H1 (cell line): Measurements from ENCODE around the gene GALNT12. TPM values are rescaled to one million over a fixed set of nuclear protein-coding genes. Genes with fewer than 3 reads are reported as not detected.
A peak's percentile ranks its signal among the peaks of the same experiment; 100 is the strongest.

ENCODE experiments used
- CTCF ChIA-PET: fragments of 300-600 bp; sonication (Branson Sonifier 250); formaldehyde crosslinking; loops from one replicate; lab custom pipeline; 2021; ENCODE audit not compliant: partially characterized antibody; lab: Charles Lee
- POLR2A ChIA-PET: fragments of 300-600 bp; sonication (Branson Sonifier 250); formaldehyde crosslinking; loops from one replicate; lab custom pipeline; 2021; ENCODE audit warnings: inconsistent platforms; ENCODE audit not compliant: partially characterized antibody; lab: Charles Lee
- DNase-seq, 2 experiments: peaks; one replicate each; pipeline versions ENCODE4 v3.0.0 to v3.0.0-alpha.2; 2010 to 2022; ENCODE audit warnings: low spot score in 2 of 2, low read depth in 1 of 2, mixed read lengths in 1 of 2
- FAIRE-seq: peaks from 2 replicates; lab custom pipeline; 2011; peaks lifted over from hg19 to GRCh38; lab: Jason Lieb, UNC
- H2AFZ ChIP-seq: 2 replicates; pipeline ENCODE4 v1.8.1; 2012; ENCODE audit warnings: low read length, inconsistent platforms
- H2AK5ac ChIP-seq: 2 replicates; pipeline ENCODE4 v1.6.1; 2013; ENCODE audit warnings: low read depth, low read length
- H2BK120ac ChIP-seq: replicated peaks from 2 replicates; pipeline ENCODE3; 2013; ENCODE audit warnings: low read depth, low read length, inconsistent platforms
- H2BK12ac ChIP-seq: 2 replicates; pipeline ENCODE4 v1.6.1; 2013; ENCODE audit warnings: low read depth, low read length
- H2BK15ac ChIP-seq: 2 replicates; pipeline ENCODE4 v1.6.1; 2013; ENCODE audit warnings: low read length
- H2BK20ac ChIP-seq: 2 replicates; pipeline ENCODE4 v1.6.1; 2013; ENCODE audit warnings: low read length
- H2BK5ac ChIP-seq: 2 replicates; pipeline ENCODE4 v1.6.1; 2013; ENCODE audit warnings: low read depth, low read length
- H3K14ac ChIP-seq: 2 replicates; pipeline ENCODE4 v1.6.1; 2013; ENCODE audit warnings: inconsistent platforms; ENCODE audit not compliant: insufficient read length
- H3K18ac ChIP-seq: 2 replicates; pipeline ENCODE4 v1.6.1; 2013; ENCODE audit warnings: low read length; ENCODE audit errors: extremely low read depth
- H3K23ac ChIP-seq: 2 replicates; pipeline ENCODE4 v1.6.1; 2013; ENCODE audit warnings: inconsistent platforms; ENCODE audit not compliant: insufficient read length
- H3K23me2 ChIP-seq: 2 replicates; pipeline ENCODE4 v1.6.1; 2013; ENCODE audit warnings: low read depth, low read length
- H3K27ac ChIP-seq: 2 replicates; pipeline ENCODE4 v1.6.1; 2011; ENCODE audit warnings: low read depth, low read length, inconsistent platforms
- H3K27me3 ChIP-seq, 4 experiments: replicated peaks in 1 of 4; 1 replicate in 1 of 4; 2 replicates in 3 of 4; pipeline versions ENCODE4 v1.6.1 to v1.8.1; 2011 to 2013; ENCODE audit warnings: low read length in 3 of 4, mild to moderate bottlenecking in 3 of 4, inconsistent platforms in 2 of 4, mixed read lengths in 2 of 4, moderate library complexity in 1 of 4; ENCODE audit not compliant: control insufficient read depth in 3 of 4, insufficient read depth in 3 of 4; ENCODE audit errors: extremely low read depth in 1 of 4
- H3K36me3 ChIP-seq, 4 experiments: 2 replicates each; pipeline versions ENCODE4 v1.6.1 to v1.8.1; 2011 to 2013; ENCODE audit warnings: mild to moderate bottlenecking in 4 of 4, low read length in 3 of 4, moderate library complexity in 2 of 4, control low read depth in 1 of 4, inconsistent platforms in 1 of 4; ENCODE audit not compliant: insufficient read depth in 4 of 4, control insufficient read depth in 2 of 4
- H3K4ac ChIP-seq: replicated peaks from 2 replicates; pipeline ENCODE3; 2013; ENCODE audit warnings: low read length, low read depth, mixed read lengths, inconsistent platforms; ENCODE audit not compliant: insufficient read length
- H3K4me1 ChIP-seq, 4 experiments: replicated peaks in 1 of 4; 1 replicate in 1 of 4; 2 replicates in 3 of 4; pipeline versions ENCODE4 v1.6.1 to v1.8.1; 2011 to 2013; ENCODE audit warnings: low read length in 3 of 4, inconsistent platforms in 2 of 4, mixed read lengths in 1 of 4; ENCODE audit not compliant: insufficient read depth in 4 of 4, control insufficient read depth in 3 of 4
- H3K4me2 ChIP-seq, 2 experiments: 2 replicates each; pipeline versions ENCODE4 v1.6.1 to v1.8.1; 2011 to 2013; ENCODE audit warnings: low read depth in 2 of 2, low read length in 2 of 2, control low read depth in 1 of 2, inconsistent platforms in 1 of 2, mild to moderate bottlenecking in 1 of 2; ENCODE audit not compliant: insufficient read depth in 1 of 2
- H3K4me3 ChIP-seq, 4 experiments: fragments of 200-600, 300-600 bp in 1 of 4; sonication (generic), shearing (Covaris generic), sonication (Bioruptor Twin) in 1 of 4; 2 replicates each; pipeline versions ENCODE4 v1.5.1 to v1.8.1; 2011 to 2016; ENCODE audit warnings: low read length in 4 of 4, low read depth in 3 of 4, control low read depth in 2 of 4, inconsistent platforms in 2 of 4, mild to moderate bottlenecking in 2 of 4, mixed read lengths in 1 of 4, moderate library complexity in 1 of 4; ENCODE audit not compliant: insufficient read depth in 2 of 4; ENCODE audit errors: extremely low read depth in 1 of 4
- H3K56ac ChIP-seq: replicated peaks from 2 replicates; pipeline ENCODE3; 2013; ENCODE audit warnings: low read depth, mild to moderate bottlenecking, mixed read lengths, low read length, inconsistent platforms; ENCODE audit not compliant: insufficient read length
- H3K79me1 ChIP-seq: 2 replicates; pipeline ENCODE4 v1.6.1; 2013; ENCODE audit warnings: low read depth, low read length, control low read depth
- H3K79me2 ChIP-seq, 2 experiments: 2 replicates each; pipeline versions ENCODE4 v1.6.1 to v1.8.1; 2012 to 2013; ENCODE audit warnings: low read length in 2 of 2, mild to moderate bottlenecking in 2 of 2, inconsistent platforms in 1 of 2; ENCODE audit not compliant: insufficient read depth in 2 of 2, control insufficient read depth in 1 of 2
- H3K9ac ChIP-seq, 4 experiments: replicated peaks in 1 of 4; 1 replicate in 1 of 4; 2 replicates in 3 of 4; pipeline versions ENCODE4 v1.6.1 to v1.8.1; 2011 to 2013; ENCODE audit warnings: low read depth in 3 of 4, low read length in 3 of 4, control low read depth in 2 of 4, mild to moderate bottlenecking in 2 of 4, moderate library complexity in 2 of 4, inconsistent platforms in 1 of 4; ENCODE audit errors: extremely low read depth in 1 of 4
- H3K9me3 ChIP-seq, 2 experiments: 2 replicates each; pipeline versions ENCODE4 v1.6.1 to v1.8.1; 2012 to 2013; ENCODE audit warnings: mild to moderate bottlenecking in 2 of 2, moderate library complexity in 2 of 2, control low read depth in 1 of 2, inconsistent platforms in 1 of 2, low read depth in 1 of 2, low read length in 1 of 2, mixed read lengths in 1 of 2; ENCODE audit not compliant: insufficient read depth in 2 of 2
- H4K20me1 ChIP-seq, 2 experiments: replicated peaks in 1 of 2; 2 replicates each; pipeline versions ENCODE3 to v1.8.1; 2011 to 2013; ENCODE audit warnings: inconsistent platforms in 2 of 2, low read length in 2 of 2, mild to moderate bottlenecking in 1 of 2; ENCODE audit not compliant: insufficient read depth in 2 of 2, control insufficient read depth in 1 of 2
- H4K5ac ChIP-seq: 2 replicates; pipeline ENCODE4 v1.6.1; 2013; ENCODE audit warnings: low read length, low read depth, mixed read lengths, inconsistent platforms; ENCODE audit not compliant: insufficient read length
- H4K8ac ChIP-seq: 2 replicates; pipeline ENCODE4 v1.8.0; 2013; ENCODE audit warnings: mild to moderate bottlenecking, moderate library complexity, low read length, inconsistent platforms; ENCODE audit not compliant: insufficient read depth; ENCODE audit errors: extremely low read depth
- H4K91ac ChIP-seq: replicated peaks from 2 replicates; pipeline ENCODE3; 2013; ENCODE audit warnings: low read length, mixed read lengths, inconsistent platforms; ENCODE audit not compliant: insufficient read length
- RAD21 ChIP-seq, 2 experiments: IDR thresholded peaks in 1 of 2; conservative IDR thresholded peaks in 1 of 2; 2 replicates each; pipeline ENCODE4 v1.6.1; 2011; ENCODE audit warnings: low read depth in 2 of 2, low read length in 2 of 2, improper control_type of control experiment in 1 of 2, inconsistent platforms in 1 of 2, mild to moderate bottlenecking in 1 of 2, moderate library complexity in 1 of 2
- RXRA ChIP-seq: IDR thresholded peaks from 2 replicates; pipeline ENCODE4 v1.6.1; 2011; ENCODE audit warnings: low read depth, mild to moderate bottlenecking, low read length, moderate library complexity; ENCODE audit not compliant: insufficient read depth
- TEAD4 ChIP-seq: IDR thresholded peaks from 2 replicates; pipeline ENCODE4 v1.6.1; 2012; ENCODE audit warnings: low read depth, low read length, inconsistent platforms, mixed read lengths
- WGBS, 2 experiments: shearing (Covaris generic) in 1 of 2; methylation state at CpG; one replicate each; pipeline versions ENCODE4 v1.1.6 to v1.1.7; 2013 to 2015; ENCODE audit warnings: low lambda C conversion rate in 2 of 2, mixed read lengths in 2 of 2, inconsistent platforms in 1 of 2, low coverage in 1 of 2, missing lambda C conversion rate in 1 of 2; ENCODE audit not compliant: insufficient replicate concordance in 2 of 2, insufficient coverage in 1 of 2, insufficient read length in 1 of 2; ENCODE audit errors: extremely low coverage in 1 of 2, missing lambda C conversion rate in 1 of 2; 5-methylcytosine and 5-hydroxymethylcytosine counted together
- polyA plus RNA-seq, 7 experiments: library from polyadenylated mRNA; depleted of rRNA in 3 of 7; stranded (reverse) in 5 of 7; unstranded in 2 of 7; fragments of >200 nt in 5 of 7; fragments of 200-250 nt in 2 of 7; gene quantifications; 1 replicate in 5 of 7; 2 replicates in 1 of 7; 4 replicates in 1 of 7; pipeline versions ENCODE4 v1.2.1 to v1.2.3, GENCODE V29; 2011 to 2013; ENCODE audit warnings: missing spikeins in 2 of 7, mixed read lengths in 2 of 7
- total RNA-seq: library from RNA; stranded (reverse); fragmentation: NEBNext Ultra II Directional; extraction: Animal tissue kit (Norgen Biotek cat#: 25700); gene quantifications from 2 replicates; pipeline ENCODE4 v1.2.1, GENCODE V29; 2021
- TF ChIP-seq, protein P1 (sequence below), 3 experiments: IDR thresholded peaks; 1 replicate in 2 of 3; 2 replicates in 1 of 3; pipeline versions ENCODE4 v1.5.1 to v1.6.1; 2011; ENCODE audit warnings: low read length in 3 of 3, mild to moderate bottlenecking in 3 of 3, inconsistent platforms in 2 of 3, low read depth in 1 of 3, moderate library complexity in 1 of 3; ENCODE audit not compliant: insufficient read depth in 1 of 3; ENCODE audit errors: control extremely low read depth in 1 of 3

GALNT12 gene
- total and polyA plus RNA-seq, 2 of the 8 experiments (the other 6 are each of a cell fraction or from before 2014, with no cell fraction given), result 16.2 to 19.6 TPM

DNA sequence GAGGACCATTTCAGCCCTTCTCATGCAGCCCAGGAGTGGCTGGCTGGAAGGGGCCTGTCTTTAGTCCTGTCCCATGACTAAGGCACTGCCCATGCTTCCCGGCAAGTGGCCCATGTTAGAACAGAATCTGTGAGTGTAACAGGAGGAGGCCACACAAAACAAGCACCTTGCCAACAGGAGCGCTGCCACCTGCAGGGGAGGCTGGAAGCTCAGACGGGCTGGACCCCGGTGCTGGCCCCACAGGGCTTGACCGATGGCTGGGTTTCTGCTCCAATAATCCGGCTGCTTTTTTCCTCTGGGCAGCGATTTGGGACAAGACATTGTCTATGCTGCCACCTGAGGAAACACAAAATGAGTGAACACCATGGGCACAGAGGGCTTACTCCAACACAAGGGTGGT is 39.6 kb upstream of the GALNT12 start:
- 89% methylated on average over 7 of the region's 7 CpGs; no CpG with 5 or more reads in 1 of the 2 experiments for WGBS, 2 experiments
- Histone ChIP-seq H3K23ac (no peak overlapping the region), H4K91ac (no peak overlapping the region), H3K9me3 (no peaks in the 10 kb centered on the region), H2BK120ac (no peak overlapping the region), H3K14ac (no peak overlapping the region), H3K4me1 (no peaks in the 10 kb centered on the region; a peak in 2 of 7 replicates), H3K4me3 (no peak overlapping the region), H2BK5ac (no peak overlapping the region), H3K4me2 (no peak overlapping the region), H3K4ac (no peak overlapping the region), H4K5ac (no peak overlapping the region), H3K79me1 (no peaks in the 10 kb centered on the region), H2BK15ac (no peak overlapping the region), H3K27ac (no peak overlapping the region), H3K79me2 (no peaks in the 10 kb centered on the region), H3K9ac (no peak overlapping the region), H3K23me2 (no peaks in the 10 kb centered on the region)
- no peak for FAIRE-seq
- CTCF ChIA-PET, result interaction anchor here (3.6 kb wide), 1 partner anchor 8 kb away, joined by 32 read pairs; no protein-coding TSS in a partner anchor
- TF ChIP-seq TEAD4 (no peak), RXRA (no peak), RAD21 (IDR thresholded peaks at IDR 0.05 in 1 of 2, conservative IDR thresholded peaks at IDR 0.05 in 1 of 2; ENCODE audit: low read depth in 2 of 2, low read length in 2 of 2) (peak in 1 of 2 experiments; percentile 9; a peak in 1 of 4 replicates)
- TF ChIP-seq, protein P1, sequence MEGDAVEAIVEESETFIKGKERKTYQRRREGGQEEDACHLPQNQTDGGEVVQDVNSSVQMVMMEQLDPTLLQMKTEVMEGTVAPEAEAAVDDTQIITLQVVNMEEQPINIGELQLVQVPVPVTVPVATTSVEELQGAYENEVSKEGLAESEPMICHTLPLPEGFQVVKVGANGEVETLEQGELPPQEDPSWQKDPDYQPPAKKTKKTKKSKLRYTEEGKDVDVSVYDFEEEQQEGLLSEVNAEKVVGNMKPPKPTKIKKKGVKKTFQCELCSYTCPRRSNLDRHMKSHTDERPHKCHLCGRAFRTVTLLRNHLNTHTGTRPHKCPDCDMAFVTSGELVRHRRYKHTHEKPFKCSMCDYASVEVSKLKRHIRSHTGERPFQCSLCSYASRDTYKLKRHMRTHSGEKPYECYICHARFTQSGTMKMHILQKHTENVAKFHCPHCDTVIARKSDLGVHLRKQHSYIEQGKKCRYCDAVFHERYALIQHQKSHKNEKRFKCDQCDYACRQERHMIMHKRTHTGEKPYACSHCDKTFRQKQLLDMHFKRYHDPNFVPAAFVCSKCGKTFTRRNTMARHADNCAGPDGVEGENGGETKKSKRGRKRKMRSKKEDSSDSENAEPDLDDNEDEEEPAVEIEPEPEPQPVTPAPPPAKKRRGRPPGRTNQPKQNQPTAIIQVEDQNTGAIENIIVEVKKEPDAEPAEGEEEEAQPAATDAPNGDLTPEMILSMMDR (IDR thresholded peaks at IDR 0.05; ENCODE audit: control extremely low read depth in 1 of 3, insufficient read depth in 1 of 3, low read depth in 1 of 3, low read length in 3 of 3), result peak in 1 of 3 experiments; percentile 11; a peak in 1 of 4 replicates
- TF ChIP-seq, all 59 proteins: peak for 2
- Histone ChIP-seq H2AK5ac (no peak overlapping the region), H3K56ac (no peak overlapping the region), H2AFZ (no peak overlapping the region), H4K8ac (no peak overlapping the region), H2BK12ac (no peak overlapping the region), H3K18ac (no peak overlapping the region), H2BK20ac (no peak overlapping the region), H4K20me1 (peaks cover 0 to 9% of the 10 kb centered on the region in 2 experiments), H3K36me3 (peaks cover 21 to 63% (median 41%) of the 10 kb centered on the region in 4 experiments; a peak in 7 of 8 replicates), H3K27me3 (no peaks in the 10 kb centered on the region)
- no peak for DNase-seq
- POLR2A ChIA-PET, result no interaction called here
